Thyroid gland (tissue), 4 donors: ENCODE measurements around the gene WSB2. TPM values are rescaled to one million over a fixed set of nuclear protein-coding genes. Genes with fewer than 3 reads are reported as not detected.

Source experiments
- DNase-seq, 2 donors: peaks; one replicate each; pipeline ENCODE4 v3.0.0-alpha.2; 2019
- H3K27ac ChIP-seq, 3 donors: fragments of 200-600 bp; sonication (generic); 1 replicate in 2 of 3; 2 replicates in 1 of 3; pipeline ENCODE4 v1.5.1; 2016 to 2019; ENCODE audit warnings: mild to moderate bottlenecking in 1 of 3, moderate library complexity in 1 of 3
- H3K27me3 ChIP-seq: fragments of 200-600 bp; sonication (generic); one replicate; pipeline ENCODE4 v1.5.1; 2019
- H3K36me3 ChIP-seq, 2 donors: fragments of 200-600 bp; sonication (generic); one replicate each; pipeline ENCODE4 v1.5.1; 2016 to 2019
- H3K4me1 ChIP-seq, 2 donors: fragments of 200-600 bp; sonication (generic); one replicate each; pipeline ENCODE4 v1.5.1; 2017 to 2019
- H3K4me3 ChIP-seq, 3 donors: fragments of 200-600 bp; sonication (generic); replicated peaks in 1 of 3; 1 replicate in 2 of 3; 2 replicates in 1 of 3; pipeline ENCODE4 v1.5.1; 2016; ENCODE audit warnings: mild to moderate bottlenecking in 1 of 3
- H3K9me3 ChIP-seq: fragments of 200-600 bp; sonication (generic); one replicate; pipeline ENCODE4 v1.5.1; 2017
- CTCF ChIP-seq, 6 experiments: fragments of 200-600 bp in 3 of 6; fragments of 450-650 bp in 3 of 6; sonication (generic) in 3 of 6; IDR thresholded peaks; one replicate each; pipeline ENCODE4 v1.5.1; 2016 to 2019; ENCODE audit warnings: antibody characterized with exemption in 6 of 6, mild to moderate bottlenecking in 2 of 6, inconsistent platforms in 1 of 6, moderate library complexity in 1 of 6
- POLR2A ChIP-seq, 2 donors: fragments of 450-650 bp; IDR thresholded peaks; one replicate each; pipeline ENCODE4 v1.6.1; 2017; ENCODE audit warnings: antibody characterized with exemption in 2 of 2, mild to moderate bottlenecking in 2 of 2, moderate library complexity in 1 of 2
- WGBS, 2 donors: methylation state at CpG; one replicate each; pipeline ENCODE4 v1.1.5; 2017; 5-methylcytosine and 5-hydroxymethylcytosine counted together
- intact Hi-C: fragments of 100-400 bp; cut with DNase I; formaldehyde crosslinking; loops from one replicate; pipeline ENCODE4 v1.15.1; 2023
- total RNA-seq, 4 donors: library from RNA; depleted of rRNA; stranded (reverse); fragments of >200 nt; gene quantifications; one replicate each; pipeline ENCODE4 v1.2.3, GENCODE V29; 2016

Gene WSB2
- total RNA-seq, 4 donors from 2014 or later = 64.6 to 97.0 (median 86.0) TPM

DNA sequence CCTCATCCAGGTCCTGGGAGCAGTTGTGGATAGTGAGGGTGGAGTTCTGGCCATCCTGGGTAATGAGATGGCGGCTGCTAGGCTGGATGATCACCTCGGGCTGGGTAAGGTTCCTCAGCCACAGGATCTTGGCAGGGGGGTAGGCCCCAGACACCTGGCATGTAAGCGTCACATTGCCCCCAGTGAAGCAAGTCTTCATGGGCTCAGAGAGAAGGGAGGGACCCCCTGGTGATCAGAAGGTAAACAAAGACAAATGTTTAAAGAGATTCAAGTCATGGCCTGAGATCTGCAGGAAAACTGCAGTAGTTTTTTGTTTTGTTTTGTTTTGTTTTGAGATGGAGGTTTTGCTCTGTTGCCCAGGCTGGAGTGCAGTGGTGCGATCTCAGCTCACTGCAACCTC lies 12.8 kb upstream of the WSB2 start:
- Histone ChIP-seq H3K27ac (no peak overlapping the region), H3K27me3 (no peaks in the 10 kb centered on the region), H3K36me3 (peaks cover 4 to 15% of the 10 kb centered on the region in 2 donors), H3K9me3 (no peaks in the 10 kb centered on the region), H3K4me3 (no peak overlapping the region), H3K4me1 (no peaks in the 10 kb centered on the region)
- intact Hi-C loops = no loop called here
- no peak for TF ChIP-seq POLR2A (IDR thresholded peaks at IDR 0.05)
- TF ChIP-seq CTCF (IDR thresholded peaks at IDR 0.05) = no peak
- 79 to 90% methylated on average over 4 of the region's 4 CpGs for WGBS, 2 donors
- DNase-seq = no peak

- H3K27ac ChIP-seq = no peak overlapping the region
- H3K27me3 ChIP-seq = no peaks in the 10 kb centered on the region
- no peak overlapping the region for H3K4me3 ChIP-seq
- WGBS, 2 donors = 93 to 94% methylated on average over 3 of the region's 3 CpGs
- peaks cover 0 to 4% of the 10 kb centered on the region in 2 donors for H3K36me3 ChIP-seq
- intact Hi-C loops = no loop called here
- TF ChIP-seq CTCF (IDR thresholded peaks at IDR 0.05) (no peak), POLR2A (IDR thresholded peaks at IDR 0.05) (no peak)
- no peaks in the 10 kb centered on the region for H3K4me1 ChIP-seq
- H3K9me3 ChIP-seq = no peaks in the 10 kb centered on the region
- DNase-seq = no peak
These were observed 9.7 kb upstream of the WSB2 start for GRCh38 chr12:118070650-118071049.

DNA sequence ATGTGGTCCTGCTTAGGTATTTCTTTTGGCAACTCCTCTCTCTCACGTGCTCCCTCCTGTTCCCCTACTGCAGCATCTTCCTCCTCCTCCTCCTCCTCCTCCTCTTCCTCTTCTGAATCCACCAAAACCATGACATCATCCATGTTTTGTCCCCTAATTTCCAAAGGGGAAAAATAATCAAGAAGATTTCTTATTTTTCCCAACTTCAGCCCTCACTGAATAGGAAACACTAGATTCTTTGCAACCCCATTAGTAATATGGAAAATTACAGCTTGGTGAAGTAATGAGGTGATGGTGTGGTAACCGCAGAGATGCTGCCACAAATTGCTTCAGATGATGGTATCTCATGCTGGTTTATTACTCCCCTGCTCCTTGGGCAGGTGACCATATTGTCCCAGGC lies 7.5 kb upstream of the WSB2 start:
- intact Hi-C loops = no loop called here
- 86 to 91% methylated on average over 2 of the region's 2 CpGs for WGBS, 2 donors
- Histone ChIP-seq H3K9me3 (no peaks in the 10 kb centered on the region), H3K27ac (no peak overlapping the region), H3K4me3 (no peak overlapping the region), H3K4me1 (peaks cover 3 to 8% of the 10 kb centered on the region in 2 donors), H3K27me3 (no peaks in the 10 kb centered on the region), H3K36me3 (peaks cover 0 to 4% of the 10 kb centered on the region in 2 donors)
- TF ChIP-seq CTCF (IDR thresholded peaks at IDR 0.05) (no peak), POLR2A (IDR thresholded peaks at IDR 0.05) (no peak)
- DNase-seq = no peak

GRCh38 chr12:118065380-118065779 lies 4.4 kb upstream of the WSB2 start:
- Histone ChIP-seq H3K27ac (no peak overlapping the region), H3K4me3 (no peak overlapping the region), H3K27me3 (no peaks in the 10 kb centered on the region), H3K36me3 (no peaks in the 10 kb centered on the region), H3K4me1 (peaks cover 10 to 17% of the 10 kb centered on the region in 2 donors), H3K9me3 (no peaks in the 10 kb centered on the region)
- intact Hi-C loops = no loop called here
- DNase-seq = no peak
- TF ChIP-seq CTCF (IDR thresholded peaks at IDR 0.05) (no peak), POLR2A (IDR thresholded peaks at IDR 0.05) (no peak)
- 76 to 78% methylated on average over 1 of the region's 1 CpG for WGBS, 2 donors

DNA sequence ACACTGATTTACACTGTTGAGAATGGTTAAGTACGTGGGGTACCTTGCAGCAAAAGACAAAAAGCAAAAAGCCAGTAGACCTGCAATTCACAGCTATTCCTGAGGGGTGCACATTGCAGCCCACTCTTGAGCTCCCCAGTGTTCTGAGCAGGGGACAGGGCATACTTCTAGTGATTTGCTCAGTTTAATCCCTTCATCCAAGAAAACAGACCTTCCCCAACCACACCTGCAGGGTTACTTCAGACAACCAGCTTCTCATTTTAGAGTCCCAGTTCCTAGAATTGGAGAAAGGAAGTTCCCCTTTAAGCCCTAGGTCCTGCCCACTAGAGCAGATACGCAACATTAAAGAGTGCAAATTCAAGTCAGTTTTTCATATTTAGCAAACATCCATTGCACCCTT lies 3.6 kb upstream of the WSB2 start:
- TF ChIP-seq CTCF (IDR thresholded peaks at IDR 0.05) = peak in 1 of 6 experiments; percentile 19
- TF ChIP-seq POLR2A (IDR thresholded peaks at IDR 0.05) = no peak
- Histone ChIP-seq H3K27ac (peak overlapping the region in 1 of 3 donors; percentile 4), H3K4me3 (no peak overlapping the region), H3K27me3 (no peaks in the 10 kb centered on the region), H3K4me1 (peaks cover 14 to 23% of the 10 kb centered on the region in 2 donors), H3K36me3 (no peaks in the 10 kb centered on the region), H3K9me3 (no peaks in the 10 kb centered on the region)
- 63 to 65% methylated on average over 2 of the region's 2 CpGs for WGBS, 2 donors
- intact Hi-C loops = loop anchor here (5.0 kb wide), 1 partner anchor 38 kb away; the partner anchor contains the start of gene VSIG10
- DNase-seq = no peak
